ENCODE results near the gene PIK3C2G. TPM values are rescaled to one million over a fixed set of nuclear protein-coding genes. Genes with fewer than 3 reads are reported as not detected.

Gene PIK3C2G
- total RNA-seq, 4 donors from 2014 or later = 0.30 TPM; not detected in 3

DNA sequence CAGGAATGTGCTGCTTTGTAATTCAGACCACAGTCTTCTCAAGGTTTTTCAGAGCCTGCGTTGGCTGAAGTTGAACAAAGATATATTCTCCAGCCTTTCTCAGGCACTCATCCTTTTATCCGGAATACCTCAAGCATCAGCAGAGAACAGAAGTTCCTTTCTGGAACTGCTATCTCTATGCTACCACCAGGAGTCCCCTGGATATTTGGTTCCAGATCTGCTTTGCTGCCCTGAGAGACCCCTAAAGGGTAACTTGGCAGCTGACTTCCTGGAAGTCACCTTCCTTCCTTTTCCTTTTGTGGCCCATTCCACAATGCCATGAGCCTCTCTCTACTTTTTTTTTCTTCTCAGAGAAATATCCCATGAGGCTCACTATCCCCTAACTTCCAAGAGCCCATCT lies 288.3 kb downstream of the PIK3C2G start:
- no peak for DNase-seq (ENCODE audit: low spot score in 2 of 2)
- no peaks in the 10 kb centered on the region for H3K9me3 ChIP-seq
- TF ChIP-seq EP300 (IDR thresholded peaks at IDR 0.05) (no peak), POLR2A (IDR thresholded peaks at IDR 0.05) (no peak)
- TF ChIP-seq, protein P1, sequence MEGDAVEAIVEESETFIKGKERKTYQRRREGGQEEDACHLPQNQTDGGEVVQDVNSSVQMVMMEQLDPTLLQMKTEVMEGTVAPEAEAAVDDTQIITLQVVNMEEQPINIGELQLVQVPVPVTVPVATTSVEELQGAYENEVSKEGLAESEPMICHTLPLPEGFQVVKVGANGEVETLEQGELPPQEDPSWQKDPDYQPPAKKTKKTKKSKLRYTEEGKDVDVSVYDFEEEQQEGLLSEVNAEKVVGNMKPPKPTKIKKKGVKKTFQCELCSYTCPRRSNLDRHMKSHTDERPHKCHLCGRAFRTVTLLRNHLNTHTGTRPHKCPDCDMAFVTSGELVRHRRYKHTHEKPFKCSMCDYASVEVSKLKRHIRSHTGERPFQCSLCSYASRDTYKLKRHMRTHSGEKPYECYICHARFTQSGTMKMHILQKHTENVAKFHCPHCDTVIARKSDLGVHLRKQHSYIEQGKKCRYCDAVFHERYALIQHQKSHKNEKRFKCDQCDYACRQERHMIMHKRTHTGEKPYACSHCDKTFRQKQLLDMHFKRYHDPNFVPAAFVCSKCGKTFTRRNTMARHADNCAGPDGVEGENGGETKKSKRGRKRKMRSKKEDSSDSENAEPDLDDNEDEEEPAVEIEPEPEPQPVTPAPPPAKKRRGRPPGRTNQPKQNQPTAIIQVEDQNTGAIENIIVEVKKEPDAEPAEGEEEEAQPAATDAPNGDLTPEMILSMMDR (IDR thresholded peaks at IDR 0.05) = no peak
- no peaks in the 10 kb centered on the region for H3K4me1 ChIP-seq
- no peak overlapping the region for H3K4me3 ChIP-seq
- H3K27ac ChIP-seq = no peak overlapping the region
- no peaks in the 10 kb centered on the region for H3K27me3 ChIP-seq
- WGBS, 2 donors = 73 to 91% methylated on average over 2 of the region's 2 CpGs
- no peaks in the 10 kb centered on the region for H3K36me3 ChIP-seq

DNA sequence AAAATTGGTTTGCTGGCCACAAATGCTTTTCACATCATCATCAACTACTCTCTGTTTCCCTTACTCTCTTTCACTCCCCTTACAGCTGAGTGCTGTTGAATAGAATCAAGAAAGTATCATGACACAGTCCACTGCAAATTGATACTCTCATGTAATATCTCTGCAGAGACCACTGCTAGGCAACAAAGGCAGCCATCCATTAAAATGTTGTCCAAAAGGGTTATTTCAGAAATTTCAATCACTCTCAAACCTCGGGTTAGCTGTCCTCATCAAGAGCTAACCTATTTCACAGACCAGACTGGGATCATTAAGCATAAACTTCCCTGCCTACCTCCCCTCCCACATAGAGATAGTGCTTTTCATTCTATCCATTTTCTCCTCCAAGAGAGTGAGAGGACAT lies 289.8 kb downstream of the PIK3C2G start:
- WGBS, 2 donors = 71 to 83% methylated on average over 1 of the region's 1 CpG
- Histone ChIP-seq H3K9me3 (no peaks in the 10 kb centered on the region), H3K27ac (no peak overlapping the region), H3K4me3 (no peak overlapping the region), H3K36me3 (no peaks in the 10 kb centered on the region), H3K27me3 (no peaks in the 10 kb centered on the region), H3K4me1 (no peaks in the 10 kb centered on the region)
- DNase-seq (ENCODE audit: low spot score in 2 of 2) = no peak
- TF ChIP-seq EP300 (IDR thresholded peaks at IDR 0.05) (no peak), POLR2A (IDR thresholded peaks at IDR 0.05) (no peak)
- TF ChIP-seq, protein P1 (IDR thresholded peaks at IDR 0.05) = no peak

- Histone ChIP-seq H3K4me3 (no peak overlapping the region), H3K4me1 (no peaks in the 10 kb centered on the region), H3K9me3 (no peaks in the 10 kb centered on the region), H3K27ac (no peak overlapping the region), H3K27me3 (no peaks in the 10 kb centered on the region), H3K36me3 (no peaks in the 10 kb centered on the region)
- 86 to 92% methylated on average over 3 of the region's 3 CpGs for WGBS, 2 donors
- no peak for TF ChIP-seq POLR2A (IDR thresholded peaks at IDR 0.05)
- TF ChIP-seq, protein P1 (IDR thresholded peaks at IDR 0.05) = no peak
- DNase-seq (ENCODE audit: low spot score in 2 of 2) = no peak
Measured at GRCh38 chr12:18551701-18552100, 290.4 kb downstream of the PIK3C2G start.

DNA sequence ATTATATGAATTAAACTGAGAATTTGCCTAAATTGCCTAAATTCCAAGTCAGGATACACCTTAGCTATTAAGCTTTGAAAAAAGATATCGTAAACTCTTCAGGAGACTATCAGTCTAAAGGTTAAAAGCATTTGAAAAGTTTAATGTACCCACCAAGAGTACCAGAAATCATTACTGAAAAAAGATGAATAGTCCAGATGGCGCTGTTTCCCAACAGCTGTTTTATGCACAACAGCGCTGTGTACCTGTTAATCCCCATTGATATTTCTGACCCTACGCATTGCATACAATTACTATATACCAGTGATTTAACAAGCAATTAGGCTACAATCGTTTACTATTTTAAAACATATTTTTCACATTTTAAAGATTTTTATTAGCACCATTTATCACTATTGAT lies 291.5 kb downstream of the PIK3C2G start:
- Histone ChIP-seq H3K27me3 (no peaks in the 10 kb centered on the region), H3K4me3 (no peak overlapping the region), H3K9me3 (no peaks in the 10 kb centered on the region), H3K36me3 (no peaks in the 10 kb centered on the region), H3K4me1 (no peaks in the 10 kb centered on the region), H3K27ac (no peak overlapping the region)
- TF ChIP-seq POLR2A (IDR thresholded peaks at IDR 0.05) (no peak), EP300 (IDR thresholded peaks at IDR 0.05) (no peak)
- TF ChIP-seq, protein P1 (IDR thresholded peaks at IDR 0.05) = no peak
- DNase-seq (ENCODE audit: low spot score in 2 of 2) = no peak
- 80 to 90% methylated on average over 5 of the region's 5 CpGs for WGBS, 2 donors

- no peak for DNase-seq (ENCODE audit: low spot score in 2 of 2)
- 87 to 88% methylated on average over 2 of the region's 2 CpGs for WGBS, 2 donors
- Histone ChIP-seq H3K27ac (no peak overlapping the region), H3K27me3 (no peaks in the 10 kb centered on the region), H3K36me3 (no peaks in the 10 kb centered on the region), H3K4me1 (no peaks in the 10 kb centered on the region), H3K4me3 (no peak overlapping the region), H3K9me3 (no peaks in the 10 kb centered on the region)
- TF ChIP-seq EP300 (IDR thresholded peaks at IDR 0.05) = no peak
- TF ChIP-seq, protein P1 (IDR thresholded peaks at IDR 0.05) = no peak
- no peak for TF ChIP-seq POLR2A (IDR thresholded peaks at IDR 0.05)
Measured at GRCh38 chr12:18556161-18556560, 294.8 kb downstream of the PIK3C2G start.

Measured in tibial nerve (tissue), 4 donors.